H9 (cell line): ENCODE measurements around the gene TBC1D10B. TPM values are rescaled to one million over a fixed set of nuclear protein-coding genes. Genes with fewer than 3 reads are reported as not detected.
A peak's percentile ranks its signal among the peaks of the same experiment; 100 is the strongest.

Experiments
- DNase-seq: peaks from one replicate; pipeline ENCODE4 v3.0.0-alpha.2; 2017
- H2AFZ ChIP-seq: one replicate; pipeline ENCODE4 v1.6.1; 2013; ENCODE audit warnings: mild to moderate bottlenecking, low read length, control low read depth, moderate library complexity
- H2AK5ac ChIP-seq: 2 replicates; pipeline ENCODE4 v1.6.1; 2013; ENCODE audit warnings: low read length, control low read depth, mixed read lengths; ENCODE audit not compliant: insufficient read length
- H2BK120ac ChIP-seq: one replicate; pipeline ENCODE4 v1.6.1; 2013; ENCODE audit warnings: low read depth, mild to moderate bottlenecking, low read length, control low read depth, inconsistent platforms; ENCODE audit not compliant: poor library complexity, severe bottlenecking
- H2BK12ac ChIP-seq: 2 replicates; pipeline ENCODE4 v1.6.1; 2013; ENCODE audit warnings: low read length, control low read depth, mixed read lengths, low read depth; ENCODE audit not compliant: insufficient read length
- H2BK15ac ChIP-seq: 2 replicates; pipeline ENCODE4 v1.6.1; 2013; ENCODE audit warnings: low read depth, low read length, control low read depth
- H2BK20ac ChIP-seq: one replicate; pipeline ENCODE4 v1.6.1; 2013; ENCODE audit warnings: low read depth, mild to moderate bottlenecking, low read length, control low read depth, inconsistent platforms; ENCODE audit not compliant: poor library complexity, severe bottlenecking
- H2BK5ac ChIP-seq: 2 replicates; pipeline ENCODE4 v1.6.1; 2013; ENCODE audit warnings: low read length, control low read depth, mixed read lengths; ENCODE audit not compliant: insufficient read length
- H3K14ac ChIP-seq: 2 replicates; pipeline ENCODE4 v1.6.1; 2013; ENCODE audit warnings: low read length, control low read depth; ENCODE audit not compliant: insufficient read depth
- H3K18ac ChIP-seq: 2 replicates; pipeline ENCODE4 v1.6.1; 2013; ENCODE audit warnings: low read depth, mild to moderate bottlenecking, mixed read lengths, low read length, control low read depth; ENCODE audit not compliant: insufficient read length
- H3K23ac ChIP-seq: 2 replicates; pipeline ENCODE4 v1.6.1; 2013; ENCODE audit warnings: low read length, control low read depth, mixed read lengths, low read depth; ENCODE audit not compliant: insufficient read length
- H3K23me2 ChIP-seq: 2 replicates; pipeline ENCODE4 v1.6.1; 2013; ENCODE audit warnings: low read depth, mild to moderate bottlenecking, mixed read lengths, low read length, control low read depth; ENCODE audit not compliant: insufficient read length, poor library complexity, severe bottlenecking
- H3K27ac ChIP-seq: 2 replicates; pipeline ENCODE4 v1.5.1; 2013; ENCODE audit warnings: low read length, control low read depth, mixed read lengths, low read depth; ENCODE audit not compliant: insufficient read length
- H3K27me3 ChIP-seq: 2 replicates; pipeline ENCODE4 v1.6.1; 2013; ENCODE audit warnings: low read length, control low read depth, inconsistent platforms; ENCODE audit not compliant: insufficient read depth
- H3K4ac ChIP-seq: 2 replicates; pipeline ENCODE4 v1.6.1; 2013; ENCODE audit warnings: low read depth, mild to moderate bottlenecking, control low read depth, inconsistent platforms, low read length, moderate library complexity
- H3K4me1 ChIP-seq: 2 replicates; pipeline ENCODE4 v1.6.1; 2013; ENCODE audit warnings: low read length, control low read depth, inconsistent platforms; ENCODE audit not compliant: insufficient read depth
- H3K4me2 ChIP-seq: 2 replicates; pipeline ENCODE4 v1.6.1; 2013; ENCODE audit warnings: low read length, control low read depth, mixed read lengths; ENCODE audit not compliant: insufficient read length, insufficient read depth
- H3K56ac ChIP-seq: 2 replicates; pipeline ENCODE4 v1.6.1; 2013; ENCODE audit warnings: low read depth, mild to moderate bottlenecking, mixed read lengths, low read length, control low read depth; ENCODE audit not compliant: insufficient read length
- H3K79me1 ChIP-seq: 2 replicates; pipeline ENCODE4 v1.6.1; 2013; ENCODE audit warnings: low read depth, mild to moderate bottlenecking, moderate library complexity, low read length, control low read depth, inconsistent platforms; ENCODE audit not compliant: insufficient read depth, poor library complexity, severe bottlenecking
- H3K79me2 ChIP-seq: 2 replicates; pipeline ENCODE4 v1.6.1; 2013; ENCODE audit warnings: low read length, control low read depth, inconsistent platforms; ENCODE audit not compliant: insufficient read depth
- H3K9ac ChIP-seq: 2 replicates; pipeline ENCODE4 v1.6.1; 2013; ENCODE audit warnings: low read length, control low read depth, mixed read lengths; ENCODE audit not compliant: insufficient read length; ENCODE audit errors: extremely low read depth
- H3K9me3 ChIP-seq: one replicate; pipeline ENCODE4 v1.6.1; 2013; ENCODE audit warnings: low read depth, low read length, inconsistent platforms; ENCODE audit not compliant: control insufficient read depth
- H3T11ph ChIP-seq: one replicate; pipeline ENCODE4 v1.6.1; 2013; ENCODE audit warnings: mild to moderate bottlenecking, low read length, control low read depth, inconsistent platforms
- H4K20me1 ChIP-seq: one replicate; pipeline ENCODE4 v1.6.1; 2013; ENCODE audit not compliant: control insufficient read depth, insufficient read length, insufficient read depth
- H4K5ac ChIP-seq: 2 replicates; pipeline ENCODE4 v1.6.1; 2013; ENCODE audit warnings: low read depth, mild to moderate bottlenecking, mixed read lengths, low read length, control low read depth; ENCODE audit not compliant: insufficient read length
- H4K8ac ChIP-seq: replicated peaks from 2 replicates; pipeline ENCODE4 v1.6.1; 2013; ENCODE audit warnings: low read length, control low read depth, mixed read lengths, low read depth; ENCODE audit not compliant: insufficient read length
- H4K91ac ChIP-seq: 2 replicates; pipeline ENCODE4 v1.6.1; 2013; ENCODE audit warnings: low read depth, mild to moderate bottlenecking, moderate library complexity, mixed read lengths, low read length, control low read depth; ENCODE audit not compliant: insufficient read length
- H3K27ac Mint-ChIP-seq, 3 experiments: 2 replicates in 2 of 3; 3 replicates in 1 of 3; pipeline ENCODE4 v1.8.0; 2020 to 2021; ENCODE audit warnings: mixed read lengths in 3 of 3, mild to moderate bottlenecking in 1 of 3, moderate library complexity in 1 of 3
- H3K27me3 Mint-ChIP-seq: 2 replicates; pipeline ENCODE4 v1.8.0; 2021; ENCODE audit warnings: low read depth, mild to moderate bottlenecking, moderate library complexity, mixed read lengths
- H3K36me3 Mint-ChIP-seq, 3 experiments: 2 replicates in 2 of 3; 3 replicates in 1 of 3; pipeline ENCODE4 v1.8.0; 2020 to 2021; ENCODE audit warnings: low read depth in 3 of 3, mixed read lengths in 3 of 3; ENCODE audit not compliant: insufficient read depth in 1 of 3
- H3K4me1 Mint-ChIP-seq, 2 experiments: 2 replicates each; pipeline ENCODE4 v1.8.0; 2020; ENCODE audit warnings: mixed read lengths in 2 of 2
- H3K4me3 Mint-ChIP-seq, 2 experiments: 2 replicates in 1 of 2; 3 replicates in 1 of 2; pipeline ENCODE4 v1.8.0; 2020 to 2021; ENCODE audit warnings: mild to moderate bottlenecking in 2 of 2, mixed read lengths in 2 of 2, moderate library complexity in 1 of 2
- H3K9me3 Mint-ChIP-seq, 2 experiments: 2 replicates in 1 of 2; 3 replicates in 1 of 2; pipeline ENCODE4 v1.8.0; 2020; ENCODE audit warnings: mild to moderate bottlenecking in 2 of 2, mixed read lengths in 2 of 2, moderate library complexity in 1 of 2
- WGBS: extraction: QIAGEN DNeasy Blood & Tissue Kit; methylation state at CpG from one replicate; pipeline ENCODE4 v1.1.7; 2013; ENCODE audit warnings: missing lambda C conversion rate, low lambda C conversion rate, mixed read lengths; ENCODE audit not compliant: insufficient read length; ENCODE audit errors: extremely low coverage; 5-methylcytosine and 5-hydroxymethylcytosine counted together
- total RNA-seq: library from RNA; stranded (reverse); gene quantifications from 2 replicates; pipeline ENCODE4 v1.2.1, GENCODE V29; 2021
- TF ChIP-seq, protein P1 (sequence below): fragments of 200-600 bp; sonication (generic); conservative IDR thresholded peaks from 3 replicates; pipeline ENCODE4 v1.8.0; 2021; ENCODE audit warnings: antibody characterized with exemption, mild to moderate bottlenecking

The TBC1D10B gene
- total RNA-seq, 1 experiment from 2014 or later, result 25.6 TPM

DNA sequence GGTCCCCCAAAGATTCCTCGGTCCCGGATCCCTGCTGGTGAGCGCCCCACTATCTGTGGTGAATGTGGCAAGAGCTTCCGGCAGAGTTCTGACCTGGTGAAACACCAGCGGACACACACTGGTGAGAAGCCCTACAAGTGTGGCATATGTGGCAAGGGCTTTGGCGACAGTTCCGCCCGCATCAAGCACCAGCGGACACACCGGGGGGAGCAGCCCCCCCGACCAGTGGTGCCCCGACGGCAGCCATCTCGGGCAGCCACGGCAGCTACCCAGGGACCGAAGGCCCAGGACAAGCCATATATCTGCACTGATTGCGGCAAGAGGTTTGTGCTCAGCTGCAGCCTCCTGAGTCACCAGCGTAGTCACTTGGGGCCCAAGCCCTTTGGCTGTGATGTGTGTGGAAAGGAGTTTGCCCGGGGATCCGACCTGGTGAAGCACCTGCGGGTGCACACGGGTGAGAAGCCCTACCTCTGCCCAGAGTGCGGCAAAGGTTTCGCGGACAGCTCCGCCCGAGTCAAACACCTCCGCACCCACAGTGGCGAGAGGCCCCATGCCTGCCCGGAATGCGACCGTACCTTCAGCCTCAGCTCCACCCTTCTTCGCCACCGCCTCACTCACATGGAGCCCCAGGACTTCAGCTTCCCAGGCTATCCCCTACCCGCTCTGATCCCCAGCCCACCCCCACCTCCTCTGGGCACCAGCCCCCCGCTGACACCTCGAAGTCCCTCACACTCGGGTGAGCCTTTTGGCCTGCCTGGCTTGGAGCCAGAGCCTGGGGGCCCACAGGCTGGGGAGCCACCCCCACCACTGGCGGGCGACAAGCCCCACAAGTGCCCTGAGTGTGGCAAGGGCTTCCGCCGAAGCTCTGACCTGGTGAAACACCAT is 27.7 kb upstream of the TBC1D10B start:
- H2AK5ac ChIP-seq, result no peak overlapping the region
- no peaks in the 10 kb centered on the region for H3K27me3 ChIP-seq
- peaks cover 2% of the 10 kb centered on the region for H3K27me3 Mint-ChIP-seq
- H2BK120ac ChIP-seq, result no peak overlapping the region
- no CpG with 5 or more reads among the region's 42 CpGs for WGBS
- H4K91ac ChIP-seq, result no peak overlapping the region
- peaks cover 4% of the 10 kb centered on the region; the same call in 1 of the 2 replicates for H3K79me2 ChIP-seq
- H2BK12ac ChIP-seq, result no peak overlapping the region
- H3K18ac ChIP-seq, result no peak overlapping the region
- peaks cover 22% of the 10 kb centered on the region for H3K23me2 ChIP-seq
- no peaks in the 10 kb centered on the region; a peak in 1 of 5 replicates for H3K9me3 Mint-ChIP-seq
- H3K4me1 ChIP-seq, result no peaks in the 10 kb centered on the region; the same call in 1 of the 2 replicates
- no peak overlapping the region for H2AFZ ChIP-seq
- H4K20me1 ChIP-seq, result no peaks in the 10 kb centered on the region
- H3K27ac Mint-ChIP-seq, result 0 out of 7 replicates have a peak overlapping the region, but pooled peaks of 1 of the 3 experiments have one; percentile 77
- peaks cover 9 to 33% (median 20%) of the 10 kb centered on the region in 3 experiments; a peak in 6 of 7 replicates for H3K36me3 Mint-ChIP-seq
- no peak overlapping the region for H3K23ac ChIP-seq
- H3K56ac ChIP-seq, result no peak overlapping the region
- TF ChIP-seq, protein P1, sequence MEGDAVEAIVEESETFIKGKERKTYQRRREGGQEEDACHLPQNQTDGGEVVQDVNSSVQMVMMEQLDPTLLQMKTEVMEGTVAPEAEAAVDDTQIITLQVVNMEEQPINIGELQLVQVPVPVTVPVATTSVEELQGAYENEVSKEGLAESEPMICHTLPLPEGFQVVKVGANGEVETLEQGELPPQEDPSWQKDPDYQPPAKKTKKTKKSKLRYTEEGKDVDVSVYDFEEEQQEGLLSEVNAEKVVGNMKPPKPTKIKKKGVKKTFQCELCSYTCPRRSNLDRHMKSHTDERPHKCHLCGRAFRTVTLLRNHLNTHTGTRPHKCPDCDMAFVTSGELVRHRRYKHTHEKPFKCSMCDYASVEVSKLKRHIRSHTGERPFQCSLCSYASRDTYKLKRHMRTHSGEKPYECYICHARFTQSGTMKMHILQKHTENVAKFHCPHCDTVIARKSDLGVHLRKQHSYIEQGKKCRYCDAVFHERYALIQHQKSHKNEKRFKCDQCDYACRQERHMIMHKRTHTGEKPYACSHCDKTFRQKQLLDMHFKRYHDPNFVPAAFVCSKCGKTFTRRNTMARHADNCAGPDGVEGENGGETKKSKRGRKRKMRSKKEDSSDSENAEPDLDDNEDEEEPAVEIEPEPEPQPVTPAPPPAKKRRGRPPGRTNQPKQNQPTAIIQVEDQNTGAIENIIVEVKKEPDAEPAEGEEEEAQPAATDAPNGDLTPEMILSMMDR, result no peak
- H3K14ac ChIP-seq, result no peak overlapping the region
- no peak overlapping the region for H3T11ph ChIP-seq
- H3K9ac ChIP-seq, result no peak overlapping the region
- no peak overlapping the region for H2BK15ac ChIP-seq
- H3K9me3 ChIP-seq, result no peaks in the 10 kb centered on the region
- no peak overlapping the region for H4K5ac ChIP-seq
- H3K4me1 Mint-ChIP-seq, result peaks cover 34 to 47% of the 10 kb centered on the region in 2 experiments
- no peak overlapping the region for H3K27ac ChIP-seq
- no peak overlapping the region for H4K8ac ChIP-seq
- no peaks in the 10 kb centered on the region for H3K79me1 ChIP-seq
- H3K4ac ChIP-seq, result no peak overlapping the region
- H3K4me2 ChIP-seq, result no peak overlapping the region
- H2BK20ac ChIP-seq, result no peak overlapping the region
- no peak overlapping the region for H3K4me3 Mint-ChIP-seq
- H2BK5ac ChIP-seq, result no peak overlapping the region
- DNase-seq, result no peak
